OCI-LY7 (cell line): ENCODE measurements around the gene ARSK.

Experiments
- EZH2phosphoT487 ChIP-seq: fragments of 200-600 bp; sonication (generic); IDR thresholded peaks from 2 replicates; pipeline ENCODE4 v1.6.1; 2018; ENCODE audit warnings: low read depth, borderline replicate concordance, mild to moderate bottlenecking, mixed run types, antibody characterized with exemption, low read length, moderate library complexity, mixed read lengths
- TF ChIP-seq, protein P1 (sequence below): fragments of 200-600 bp; sonication (generic); conservative IDR thresholded peaks from 2 replicates; pipeline ENCODE4 v1.5.1; 2014; ENCODE audit warnings: mild to moderate bottlenecking, antibody characterized with exemption, low read length, moderate library complexity, mixed read lengths

DNA sequence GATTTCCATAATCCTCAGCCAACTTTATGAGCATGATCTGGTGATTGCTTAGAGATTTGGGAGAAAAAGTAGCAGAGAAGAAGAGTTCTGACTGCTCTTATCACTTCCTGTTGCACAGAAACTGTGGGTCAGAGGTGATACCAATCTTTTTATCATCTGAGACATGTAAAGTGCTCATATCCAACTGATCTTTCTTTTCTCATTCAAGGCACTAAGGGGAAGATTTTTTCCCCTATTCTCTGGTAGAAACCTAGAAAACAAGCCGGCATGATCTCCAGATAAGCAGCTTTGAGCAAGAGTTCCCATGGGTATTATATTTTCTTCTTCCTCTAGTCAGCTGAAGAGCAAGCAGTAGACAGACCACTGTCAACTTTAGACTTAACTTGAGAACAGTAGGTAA, 36.0 kb downstream of the ARSK start:
- TF ChIP-seq, protein P1, sequence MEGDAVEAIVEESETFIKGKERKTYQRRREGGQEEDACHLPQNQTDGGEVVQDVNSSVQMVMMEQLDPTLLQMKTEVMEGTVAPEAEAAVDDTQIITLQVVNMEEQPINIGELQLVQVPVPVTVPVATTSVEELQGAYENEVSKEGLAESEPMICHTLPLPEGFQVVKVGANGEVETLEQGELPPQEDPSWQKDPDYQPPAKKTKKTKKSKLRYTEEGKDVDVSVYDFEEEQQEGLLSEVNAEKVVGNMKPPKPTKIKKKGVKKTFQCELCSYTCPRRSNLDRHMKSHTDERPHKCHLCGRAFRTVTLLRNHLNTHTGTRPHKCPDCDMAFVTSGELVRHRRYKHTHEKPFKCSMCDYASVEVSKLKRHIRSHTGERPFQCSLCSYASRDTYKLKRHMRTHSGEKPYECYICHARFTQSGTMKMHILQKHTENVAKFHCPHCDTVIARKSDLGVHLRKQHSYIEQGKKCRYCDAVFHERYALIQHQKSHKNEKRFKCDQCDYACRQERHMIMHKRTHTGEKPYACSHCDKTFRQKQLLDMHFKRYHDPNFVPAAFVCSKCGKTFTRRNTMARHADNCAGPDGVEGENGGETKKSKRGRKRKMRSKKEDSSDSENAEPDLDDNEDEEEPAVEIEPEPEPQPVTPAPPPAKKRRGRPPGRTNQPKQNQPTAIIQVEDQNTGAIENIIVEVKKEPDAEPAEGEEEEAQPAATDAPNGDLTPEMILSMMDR: no peak
- no peak for TF ChIP-seq EZH2phosphoT487
